ENCODE results near the gene ACSM2A.
"Not testable (repeated sequence)": the region's sequence is repeated elsewhere in the genome, so short reads cannot be mapped to it uniquely, and the experiment has no call there.

Gene ACSM2A, protein sequence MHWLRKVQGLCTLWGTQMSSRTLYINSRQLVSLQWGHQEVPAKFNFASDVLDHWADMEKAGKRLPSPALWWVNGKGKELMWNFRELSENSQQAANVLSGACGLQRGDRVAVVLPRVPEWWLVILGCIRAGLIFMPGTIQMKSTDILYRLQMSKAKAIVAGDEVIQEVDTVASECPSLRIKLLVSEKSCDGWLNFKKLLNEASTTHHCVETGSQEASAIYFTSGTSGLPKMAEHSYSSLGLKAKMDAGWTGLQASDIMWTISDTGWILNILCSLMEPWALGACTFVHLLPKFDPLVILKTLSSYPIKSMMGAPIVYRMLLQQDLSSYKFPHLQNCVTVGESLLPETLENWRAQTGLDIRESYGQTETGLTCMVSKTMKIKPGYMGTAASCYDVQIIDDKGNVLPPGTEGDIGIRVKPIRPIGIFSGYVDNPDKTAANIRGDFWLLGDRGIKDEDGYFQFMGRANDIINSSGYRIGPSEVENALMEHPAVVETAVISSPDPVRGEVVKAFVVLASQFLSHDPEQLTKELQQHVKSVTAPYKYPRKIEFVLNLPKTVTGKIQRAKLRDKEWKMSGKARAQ

DNA sequence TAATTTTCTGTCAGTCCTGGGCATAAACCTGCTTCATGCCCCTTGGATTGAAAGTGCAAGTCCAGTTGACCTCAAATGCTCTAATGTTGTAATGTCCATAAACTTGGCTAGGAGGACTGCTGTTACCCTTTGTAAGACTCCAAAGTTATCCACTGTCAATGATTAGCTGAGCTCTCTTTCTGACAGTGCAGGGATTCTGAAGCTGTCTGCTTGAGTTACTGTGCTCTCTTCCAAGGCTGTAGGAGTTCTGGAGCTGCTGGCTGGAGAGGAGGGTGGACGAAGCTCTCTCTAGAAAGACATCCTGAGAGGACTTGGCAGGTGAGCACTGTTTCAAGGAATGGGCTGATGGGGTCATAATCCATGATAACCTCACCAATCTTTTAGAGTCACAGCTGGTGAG is at the start of gene ACSM2A:
Gene ACSM2A (plus strand): TSS at position 158 of the 400 bp plus-strand sequence. CDS start 8,594 bp downstream, outside the sequence.
- DNase-seq, result not testable (repeated sequence)

DNA sequence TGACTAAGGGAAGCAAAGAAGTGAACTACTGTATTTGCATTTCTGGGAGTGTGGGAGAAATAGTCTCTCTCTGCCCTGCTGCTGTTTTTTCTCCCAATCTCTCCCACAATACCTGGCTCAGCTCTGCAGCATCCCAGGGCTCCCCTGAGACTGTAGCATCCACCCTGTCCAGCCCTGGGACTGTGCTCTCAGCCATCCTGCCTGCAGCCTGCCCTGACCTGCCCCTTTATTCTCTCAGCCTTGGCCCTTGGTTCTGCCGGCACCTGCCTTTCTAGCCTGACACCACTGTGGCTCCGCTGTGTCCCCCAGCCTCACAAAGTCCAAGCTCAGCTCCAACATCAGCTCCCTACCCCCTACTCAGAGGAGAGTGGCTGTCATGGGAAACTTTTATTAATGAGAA is 48.7 kb upstream of the ACSM2A start:
- no peak for DNase-seq

GRCh38 chr16:20404637-20405036 is 46.7 kb upstream of the ACSM2A start, which contains the start of gene PDILT:
Gene PDILT, minus strand, starts transcription at chr16:20404737. Its CDS starts 5,437 bp downstream, at chr16:20399300.
- no peak for DNase-seq

- peak; percentile 66 to 75 (median 67) for DNase-seq
Measured at GRCh38 chr16:20409398-20410120, 41.8 kb upstream of the ACSM2A start, which contains the start of gene ACSM5. Gene ACSM5, plus strand, starts transcription at chr16:20409534. Its CDS starts 1,951 bp downstream, at chr16:20411485.

DNA sequence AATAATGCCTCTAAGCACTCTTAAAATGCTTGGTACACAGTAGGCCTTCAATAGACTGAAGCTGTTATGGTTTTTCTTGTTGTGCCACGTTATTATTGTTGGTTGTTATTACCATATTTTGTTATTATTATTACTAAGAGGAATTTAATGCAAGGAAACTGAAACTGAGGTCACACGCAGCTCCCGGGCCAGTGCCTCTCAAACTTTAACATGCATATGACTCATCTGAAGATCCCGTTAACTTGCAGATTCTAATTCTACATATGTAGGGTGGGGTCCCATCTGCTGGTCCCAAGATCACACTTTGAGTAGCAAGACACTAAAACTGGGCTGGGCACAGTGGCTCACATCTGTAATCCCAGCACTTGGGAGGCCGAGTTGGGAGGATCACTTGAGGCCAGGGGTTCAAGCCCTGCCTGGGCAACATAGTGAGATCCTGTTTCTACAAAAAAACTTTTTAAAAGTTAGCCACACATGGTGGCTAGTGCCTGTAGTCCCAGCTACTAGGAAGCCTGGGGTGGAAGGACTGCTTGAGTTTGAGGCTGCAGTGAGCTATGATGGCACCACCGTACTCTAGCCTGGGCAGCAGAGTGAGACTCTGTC is 41.1 kb upstream of the ACSM2A start:
- peak; percentile 80 to 94 (median 89) for DNase-seq

DNA sequence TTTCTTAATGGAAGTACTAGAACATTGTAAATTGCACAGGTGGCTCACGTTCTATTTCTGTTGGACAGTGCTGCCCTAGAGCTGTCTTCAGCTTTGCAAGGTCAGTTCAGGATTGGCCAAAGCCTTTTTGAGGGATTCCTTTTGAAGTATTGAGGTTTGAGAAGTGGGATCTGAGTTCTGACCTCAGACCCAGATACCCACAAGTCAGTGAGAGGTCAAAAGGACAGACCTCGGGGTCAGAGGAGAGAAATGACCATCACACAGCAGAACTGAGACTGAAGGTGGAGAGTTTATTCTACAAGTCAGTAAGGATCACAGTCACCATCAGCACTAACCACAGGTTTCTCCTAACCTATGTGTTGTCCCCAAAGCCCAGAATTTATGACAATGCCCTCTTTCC is 40.3 kb upstream of the ACSM2A start:
- DNase-seq, result no peak

DNA sequence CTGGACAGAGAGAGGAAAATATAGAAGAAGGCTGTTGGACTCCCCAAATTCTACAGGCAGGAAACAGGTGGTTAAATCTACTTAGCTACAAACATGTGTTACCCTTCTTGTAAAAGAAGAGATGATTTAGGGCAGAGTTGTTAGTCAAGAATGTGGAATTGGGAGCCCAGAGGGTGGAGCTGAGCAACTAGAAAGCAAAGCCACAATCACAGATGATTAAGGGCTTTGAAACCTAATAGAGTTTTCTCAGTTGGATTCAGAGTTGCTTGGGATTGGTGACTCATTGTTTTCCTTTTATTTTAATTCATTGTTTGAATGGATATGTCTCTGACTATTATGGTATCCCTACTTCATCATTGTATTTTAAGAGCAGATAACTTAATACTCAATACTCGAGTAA is 35.8 kb upstream of the ACSM2A start:
- DNase-seq, result peak in 1 of 3 donors; percentile 9

DNA sequence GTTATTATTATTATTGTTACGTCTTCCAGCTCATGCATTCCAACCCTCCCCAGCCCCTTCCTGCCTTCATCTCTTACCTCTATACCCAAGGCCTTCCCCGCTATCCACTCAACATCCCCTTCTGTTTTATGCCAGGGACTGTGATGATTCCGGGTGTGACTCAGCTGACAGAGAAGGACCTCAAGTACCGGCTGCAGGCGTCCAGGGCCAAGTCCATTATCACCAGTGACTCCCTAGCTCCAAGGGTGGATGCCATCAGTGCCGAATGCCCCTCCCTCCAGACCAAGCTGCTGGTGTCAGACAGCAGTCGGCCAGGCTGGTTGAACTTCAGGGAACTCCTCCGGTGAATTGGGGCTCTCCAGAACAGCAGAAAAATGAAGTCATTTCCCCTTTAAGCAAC is 32.2 kb upstream of the ACSM2A start:
- DNase-seq, result not testable (repeated sequence)

DNA sequence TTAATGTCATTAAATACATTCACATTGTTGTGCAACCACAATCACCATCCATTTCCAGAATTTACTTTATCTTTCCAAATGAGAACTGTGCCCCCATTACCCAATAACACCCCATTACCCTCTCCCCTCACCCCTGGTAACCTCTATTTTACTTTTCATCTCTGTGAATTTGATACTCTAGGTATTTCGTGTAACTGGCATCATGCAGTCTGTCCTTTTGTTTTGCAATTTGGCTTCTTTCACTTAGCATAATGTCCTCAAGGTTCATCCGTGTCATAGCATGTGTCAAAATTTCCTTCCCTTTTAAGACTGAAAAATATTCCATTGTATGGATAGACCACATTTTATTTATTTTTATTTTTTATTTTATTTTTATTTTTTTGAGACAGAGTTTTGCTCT is 29.6 kb upstream of the ACSM2A start:
- DNase-seq, result not testable (repeated sequence)

- not testable (repeated sequence) for DNase-seq
Measured at GRCh38 chr16:20423772-20424128, 27.6 kb upstream of the ACSM2A start.

- no peak for DNase-seq
Measured at GRCh38 chr16:20424129-20424866, 27.0 kb upstream of the ACSM2A start.

- DNase-seq, result not testable (repeated sequence)
Measured at GRCh38 chr16:20427401-20427797, 23.9 kb upstream of the ACSM2A start.

DNA sequence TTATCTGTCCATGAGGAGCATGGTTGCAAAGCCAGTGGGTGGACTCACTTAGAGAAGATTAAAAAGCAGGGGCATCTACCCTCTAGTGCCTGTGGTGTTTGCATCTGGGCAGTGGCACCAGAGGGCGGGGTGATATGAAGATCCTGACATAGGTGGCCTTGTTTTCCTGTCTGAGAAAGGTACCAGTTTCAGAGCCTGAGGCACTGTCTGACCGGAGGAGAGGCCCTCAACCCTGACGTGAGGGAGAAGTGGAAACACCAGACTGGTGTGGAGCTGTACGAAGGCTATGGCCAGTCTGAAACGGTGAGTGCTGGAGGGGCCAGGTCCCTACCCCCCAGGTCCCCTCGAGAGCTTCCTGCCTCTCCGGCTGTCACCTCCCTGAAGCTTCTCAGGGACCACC is 21.8 kb upstream of the ACSM2A start:
- not testable (repeated sequence) for DNase-seq

DNA sequence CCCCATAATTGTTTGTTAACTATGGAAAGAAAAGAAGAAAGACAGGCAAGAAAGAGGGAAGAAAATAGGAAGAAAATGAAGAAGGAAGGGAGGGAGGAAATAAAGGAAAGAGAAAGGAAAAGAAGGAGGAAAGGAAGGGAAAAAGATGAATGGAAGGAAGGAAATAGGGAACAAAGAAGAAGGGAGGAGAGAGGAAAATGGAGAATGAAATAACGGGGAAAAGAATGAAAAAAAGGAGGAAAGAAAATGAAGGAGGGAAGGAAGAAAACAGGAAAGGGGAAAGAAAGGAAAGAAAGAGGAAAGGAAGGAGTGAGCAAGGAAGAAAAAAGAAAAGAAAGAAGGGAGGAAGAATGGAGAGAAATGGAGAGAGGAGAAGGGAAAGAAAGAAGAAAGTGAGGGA is 20.8 kb upstream of the ACSM2A start:
- DNase-seq, result not testable (repeated sequence)

GRCh38 chr16:20430948-20431347 is 20.4 kb upstream of the ACSM2A start:
- no peak for DNase-seq

- DNase-seq, result not testable (repeated sequence)
Measured at GRCh38 chr16:20438950-20439349, 12.4 kb upstream of the ACSM2A start.

- not testable (repeated sequence) for DNase-seq
Measured at GRCh38 chr16:20439820-20440231, 11.5 kb upstream of the ACSM2A start.

DNA sequence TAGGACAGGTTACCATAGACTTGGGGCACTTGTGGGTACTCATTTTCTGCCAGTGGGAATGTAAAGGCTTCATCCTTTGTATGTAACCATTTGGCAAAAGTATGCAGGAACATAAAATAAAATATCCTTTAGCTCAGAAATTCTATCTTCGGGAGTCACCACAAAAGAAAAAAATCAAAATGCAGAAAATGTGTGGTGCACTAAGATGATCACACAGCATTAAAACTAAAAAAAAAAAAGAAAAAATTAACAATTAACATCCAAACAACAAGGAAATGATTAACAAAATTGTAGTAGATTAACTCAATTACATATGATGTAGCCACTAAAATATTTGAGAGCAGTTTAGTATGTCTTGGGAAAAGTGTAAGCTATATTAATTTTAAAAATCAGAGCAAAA is 10.6 kb upstream of the ACSM2A start:
- DNase-seq, result not testable (repeated sequence)

GRCh38 chr16:20441191-20441590 is 10.1 kb upstream of the ACSM2A start:
- no peak for DNase-seq

DNA sequence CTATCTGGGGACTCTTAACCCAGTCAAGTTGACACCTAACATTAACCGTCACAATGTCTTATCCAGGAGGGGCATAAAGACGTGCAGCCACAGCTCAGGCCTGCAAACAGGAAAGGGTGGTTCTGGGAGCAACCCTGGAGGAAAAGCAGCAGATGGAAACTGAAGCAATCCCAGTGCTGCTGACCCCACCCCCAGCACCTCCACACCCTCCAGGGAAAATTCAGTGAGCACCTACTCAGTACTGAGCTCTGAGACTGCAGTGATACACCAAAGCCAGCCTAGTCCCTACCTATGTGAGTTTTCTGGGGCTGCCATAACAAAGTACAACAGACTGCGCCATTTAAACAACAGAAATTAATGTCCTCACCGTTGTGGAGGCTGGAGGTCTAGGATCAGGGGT is 9.5 kb upstream of the ACSM2A start:
- DNase-seq, result not testable (repeated sequence)

GRCh38 chr16:20446652-20447393 is 4.5 kb upstream of the ACSM2A start:
- not testable (repeated sequence) for DNase-seq

Data from suppressor macrophage treated with lipopolysaccharide for 1 hour (primary cell).